GM12878 (cell line): ENCODE results near the gene ANKRD30B. TPM values are rescaled to one million over a fixed set of nuclear protein-coding genes. Genes with fewer than 3 reads are reported as not detected.

ENCODE experiments used
- ATAC-seq: fragments of 200-7000 bp; cut with Tn5 transposase; 3 replicates; pipeline ENCODE4 v1.9.1; 2020; ENCODE audit warnings: mild to moderate bottlenecking, moderate library complexity
- BruUV-seq: library from RNA; stranded (reverse); fragments of 400-500 nt; replicated peaks from 2 replicates; lab custom pipeline; 2021; lab: Mats Ljungman, UMichigan
- CTCF ChIA-PET: fragments of 300-600 bp; sonication (Branson Sonifier 250); formaldehyde crosslinking; extraction: SDS; loops from one replicate; lab custom pipeline; 2021; ENCODE audit warnings: inconsistent platforms; lab: Yijun Ruan, JAX
- POLR2A ChIA-PET: fragments of 350-600 bp; formaldehyde crosslinking; extraction: SDS; loops from one replicate; lab custom pipeline; 2021; ENCODE audit warnings: inconsistent platforms; lab: Charles Lee
- RAD21 ChIA-PET: fragments of 300-600 bp; sonication (Branson Sonifier 250); formaldehyde crosslinking; loops from one replicate; lab custom pipeline; 2023; ENCODE audit warnings: antibody characterized with exemption; ENCODE audit not compliant: unreplicated experiment; lab: Charles Lee
- SMC1A ChIA-PET: fragments of 300-600 bp; sonication (Branson Sonifier 250); formaldehyde crosslinking; loops from one replicate; lab custom pipeline; 2023; ENCODE audit not compliant: unreplicated experiment, uncharacterized antibody; lab: Charles Lee
- DNase-seq: peaks from one replicate; pipeline ENCODE4 v3.0.0-alpha.2; 2011; ENCODE audit warnings: low read depth, low spot score
- FAIRE-seq: peaks from 3 replicates; lab custom pipeline; 2011; peaks lifted over from hg19 to GRCh38; lab: Jason Lieb, UNC
- H2AFZ ChIP-seq: 2 replicates; pipeline ENCODE4 v1.6.0; 2011; ENCODE audit warnings: low read depth, low read length, control low read depth; ENCODE audit not compliant: control insufficient read depth
- H3K27ac ChIP-seq: 2 replicates; pipeline ENCODE4 v1.5.1; 2011; ENCODE audit warnings: control low read depth; ENCODE audit not compliant: control insufficient read depth, insufficient read depth
- H3K27me3 ChIP-seq, 2 experiments: replicated peaks in 1 of 2; 2 replicates each; pipeline versions ENCODE4 v1.6.0 to v1.6.1; 2011; ENCODE audit warnings: low read length in 1 of 2; ENCODE audit not compliant: control insufficient read depth in 2 of 2, insufficient read depth in 2 of 2
- H3K36me3 ChIP-seq, 2 experiments: 2 replicates each; pipeline ENCODE4 v1.5.1; 2011; ENCODE audit warnings: low read length in 1 of 2; ENCODE audit not compliant: control insufficient read depth in 2 of 2, insufficient read depth in 2 of 2
- H3K4me1 ChIP-seq: 2 replicates; pipeline ENCODE4 v1.6.1; 2011; ENCODE audit warnings: mild to moderate bottlenecking, low read length, moderate library complexity, mixed read lengths; ENCODE audit not compliant: control insufficient read depth, insufficient read depth
- H3K4me2 ChIP-seq: 2 replicates; pipeline ENCODE4 v1.6.0; 2011; ENCODE audit warnings: control low read depth; ENCODE audit not compliant: control insufficient read depth, insufficient read depth
- H3K4me3 ChIP-seq: fragments of 200-600 bp; sonication (generic); 2 replicates; pipeline ENCODE4 v1.5.1; 2016
- H3K79me2 ChIP-seq: 2 replicates; pipeline ENCODE4 v1.6.0; 2011; ENCODE audit warnings: low read length; ENCODE audit not compliant: control insufficient read depth, insufficient read depth
- H3K9ac ChIP-seq: 2 replicates; pipeline ENCODE4 v1.8.0; 2011; ENCODE audit warnings: low read length, control low read depth, mixed read lengths; ENCODE audit not compliant: control insufficient read depth, insufficient read depth
- H3K9me3 ChIP-seq: replicated peaks from 3 replicates; pipeline ENCODE4 v1.5.1; 2011; ENCODE audit warnings: mild to moderate bottlenecking, low read length; ENCODE audit not compliant: control insufficient read depth, insufficient read depth
- H4K20me1 ChIP-seq: 2 replicates; pipeline ENCODE4 v1.6.0; 2011; ENCODE audit not compliant: control insufficient read depth, insufficient read depth
- BCLAF1 ChIP-seq: fragments of 450-650 bp; IDR thresholded peaks from 2 replicates; pipeline ENCODE4 v1.6.1; 2017; ENCODE audit warnings: antibody characterized with exemption, mild to moderate bottlenecking, moderate library complexity
- CREM ChIP-seq: IDR thresholded peaks from 2 replicates; pipeline ENCODE4 v1.6.1; 2014; ENCODE audit warnings: antibody characterized with exemption, low read depth
- E2F4 ChIP-seq: IDR thresholded peaks from 2 replicates; pipeline ENCODE4 v1.6.1; 2012; ENCODE audit warnings: low read depth, low read length, improper control_type of control experiment
- EED ChIP-seq: sonication (generic); IDR thresholded peaks from 2 replicates; pipeline ENCODE4 v1.6.1; 2016; ENCODE audit warnings: antibody characterized with exemption, low read depth
- HDAC2 ChIP-seq: fragments of 200-600 bp; sonication (generic); IDR thresholded peaks from 2 replicates; pipeline ENCODE4 v1.6.1; 2017
- MEF2B ChIP-seq: fragments of 450-650 bp; IDR thresholded peaks from 2 replicates; pipeline ENCODE4 v1.6.1; 2018; ENCODE audit warnings: mild to moderate bottlenecking, moderate library complexity; ENCODE audit not compliant: partially characterized antibody, poor library complexity, severe bottlenecking
- MYC ChIP-seq: IDR thresholded peaks from 2 replicates; pipeline ENCODE4 v1.6.1; 2011; ENCODE audit warnings: mild to moderate bottlenecking, low read length, moderate library complexity, inconsistent platforms; ENCODE audit not compliant: insufficient read depth, insufficient replicate concordance, insufficient read length, severe bottlenecking
- NBN ChIP-seq: fragments of 450-650 bp; IDR thresholded peaks from 2 replicates; pipeline ENCODE4 v1.6.1; 2016
- NFIC ChIP-seq: IDR thresholded peaks from 2 replicates; pipeline ENCODE4 v1.6.1; 2012; ENCODE audit warnings: low read depth, mild to moderate bottlenecking, inconsistent platforms, low read length, moderate library complexity
- POLR2AphosphoS5 ChIP-seq: IDR thresholded peaks from 2 replicates; pipeline ENCODE4 v1.6.1; 2011; ENCODE audit warnings: mild to moderate bottlenecking, low read length, inconsistent platforms
- RUNX3 ChIP-seq: IDR thresholded peaks from 2 replicates; pipeline ENCODE4 v1.6.1; 2012; ENCODE audit warnings: low read length, inconsistent platforms
- SMARCA5 ChIP-seq: fragments of 450-650 bp; IDR thresholded peaks from 2 replicates; pipeline ENCODE4 v1.6.1; 2017; ENCODE audit warnings: mild to moderate bottlenecking
- ZNF217 ChIP-seq: fragments of 450-650 bp; IDR thresholded peaks from 2 replicates; pipeline ENCODE4 v1.6.1; 2017; ENCODE audit warnings: antibody characterized with exemption, mild to moderate bottlenecking
- ZNF592 ChIP-seq: fragments of 450-650 bp; IDR thresholded peaks from 2 replicates; pipeline ENCODE4 v1.6.1; 2017; ENCODE audit warnings: mild to moderate bottlenecking, moderate library complexity
- ZSCAN29 ChIP-seq: fragments of 450-650 bp; IDR thresholded peaks from 2 replicates; pipeline ENCODE4 v1.6.1; 2017; ENCODE audit warnings: mild to moderate bottlenecking, moderate library complexity
- WGBS: methylation state at CpG from one replicate; pipeline ENCODE4 v1.1.6; 2016; ENCODE audit warnings: low lambda C conversion rate; ENCODE audit not compliant: insufficient replicate concordance, insufficient coverage; ENCODE audit errors: missing lambda C conversion rate; 5-methylcytosine and 5-hydroxymethylcytosine counted together
- in situ Hi-C: fragments of 300-500 bp; cut with MboI; formaldehyde crosslinking; loops from 9 replicates; pipeline ENCODE4 v1.14.3; 2018; ENCODE audit warnings: mixed read lengths
- intact Hi-C: fragments of 100-400 bp; cut with micrococcal nuclease; formaldehyde crosslinking; loops from one replicate; pipeline ENCODE4 v1.14.2; 2022; ENCODE audit not compliant: unreplicated experiment
- polyA plus RNA-seq, 11 experiments: library from polyadenylated mRNA; depleted of rRNA in 4 of 11; unstranded in 6 of 11; stranded (reverse) in 5 of 11; fragments of >200 nt; fragmentation: Nextera tagmentation in 4 of 11; fragmentation: Illumina TruSeq in 1 of 11; extraction: Ambion mirVana in 4 of 11; extraction: Trizol in 1 of 11; gene quantifications; 1 replicate in 1 of 11; 2 replicates in 10 of 11; pipeline versions ENCODE4 v1.2.1 to v1.2.3, GENCODE V29; 2011 to 2016; ENCODE audit warnings: inconsistent platforms in 2 of 11, missing spikeins in 2 of 11, low read depth in 1 of 11
- total RNA-seq, 4 experiments: library from RNA; depleted of rRNA in 3 of 4; stranded (reverse); fragments of >200 nt in 3 of 4; fragmentation: Illumina TruSeq in 1 of 4; extraction: Trizol in 1 of 4; gene quantifications; 2 replicates each; pipeline versions ENCODE4 v1.2.1 to v1.2.3, GENCODE V29; 2013 to 2021
- TF ChIP-seq, protein P1 (sequence below): IDR thresholded peaks from 2 replicates; pipeline ENCODE4 v1.6.1; 2011; ENCODE audit warnings: mild to moderate bottlenecking, low read depth, low read length, moderate library complexity; ENCODE audit not compliant: insufficient replicate concordance

The ANKRD30B gene
- total and polyA plus RNA-seq, 10 of the 15 experiments (the other 5 are each of a cell fraction or from before 2014, with no cell fraction given): not detected

- TF ChIP-seq BCLAF1: no peak
Observed at GRCh38 chr18:14767474-14767873, 19.5 kb downstream of the ANKRD30B start (continued).

GRCh38 chr18:14768241-14768640, 20.3 kb downstream of the ANKRD30B start:
- ChIA-PET CTCF (no interaction called here), POLR2A (no interaction called here), RAD21 (no interaction called here), SMC1A (no interaction called here)
- no peak for FAIRE-seq
- H3K9ac ChIP-seq: no peak overlapping the region
- no peak overlapping the region for H3K4me2 ChIP-seq
- no peak for ATAC-seq
- no peaks in the 10 kb centered on the region for H3K36me3 ChIP-seq
- H3K79me2 ChIP-seq: no peaks in the 10 kb centered on the region
- H3K4me3 ChIP-seq: no peak overlapping the region
- no peak for DNase-seq
- no peaks in the 10 kb centered on the region for H3K4me1 ChIP-seq
- H3K27ac ChIP-seq: no peak overlapping the region
- H2AFZ ChIP-seq: no peak overlapping the region
- in situ Hi-C loops (no loop called here), intact Hi-C loops (no loop called here)
- H3K9me3 ChIP-seq: no peaks in the 10 kb centered on the region
- 0% methylated on average over 1 of the region's 1 CpG for WGBS
- H4K20me1 ChIP-seq: no peaks in the 10 kb centered on the region
- no peaks in the 10 kb centered on the region for H3K27me3 ChIP-seq
- no TSS peak for BruUV-seq
- TF ChIP-seq ZNF592 (no peak), HDAC2 (no peak), NBN (no peak), E2F4 (no peak), ZNF217 (no peak), RUNX3 (no peak), NFIC (no peak), ZSCAN29 (no peak), SMARCA5 (no peak), CREM (no peak), MEF2B (no peak), MYC (no peak), POLR2AphosphoS5 (no peak), EED (no peak)
- TF ChIP-seq, protein P1, sequence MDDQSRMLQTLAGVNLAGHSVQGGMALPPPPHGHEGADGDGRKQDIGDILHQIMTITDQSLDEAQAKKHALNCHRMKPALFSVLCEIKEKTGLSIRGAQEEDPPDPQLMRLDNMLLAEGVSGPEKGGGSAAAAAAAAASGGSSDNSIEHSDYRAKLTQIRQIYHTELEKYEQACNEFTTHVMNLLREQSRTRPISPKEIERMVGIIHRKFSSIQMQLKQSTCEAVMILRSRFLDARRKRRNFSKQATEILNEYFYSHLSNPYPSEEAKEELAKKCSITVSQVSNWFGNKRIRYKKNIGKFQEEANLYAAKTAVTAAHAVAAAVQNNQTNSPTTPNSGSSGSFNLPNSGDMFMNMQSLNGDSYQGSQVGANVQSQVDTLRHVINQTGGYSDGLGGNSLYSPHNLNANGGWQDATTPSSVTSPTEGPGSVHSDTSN: no peak
